SK-N-SH (cell line): ENCODE results near the gene HDLBP.

Experiments used
- CTCF ChIP-seq: fragments of 200-600 bp; sonication (generic); IDR thresholded peaks from 2 replicates; pipeline ENCODE4 v1.6.1; 2017; ENCODE audit warnings: antibody characterized with exemption, mild to moderate bottlenecking, moderate library complexity
- EP300 ChIP-seq, 2 experiments: IDR thresholded peaks; 2 replicates each; pipeline versions ENCODE4 v1.4.0 to v1.6.1; 2012; ENCODE audit warnings: borderline replicate concordance in 1 of 2, low read depth in 1 of 2, low read length in 1 of 2
- EZH2phosphoT487 ChIP-seq: fragments of 200-600 bp; sonication (generic); IDR thresholded peaks from 2 replicates; pipeline ENCODE4 v1.6.1; 2017; ENCODE audit warnings: low read depth, mixed run types, mild to moderate bottlenecking, antibody characterized with exemption, moderate library complexity, borderline replicate concordance
- POLR2AphosphoS5 ChIP-seq: IDR thresholded peaks from 2 replicates; pipeline ENCODE4 v1.6.1; 2012; ENCODE audit warnings: low read depth, low read length
- RCOR1 ChIP-seq: fragments of 150-350 bp; IDR thresholded peaks from 2 replicates; pipeline ENCODE4 v1.6.1; 2017; ENCODE audit warnings: antibody characterized with exemption, low read length
- REST ChIP-seq: IDR thresholded peaks from 2 replicates; pipeline ENCODE4 v1.6.1; 2012; ENCODE audit warnings: mild to moderate bottlenecking, low read depth, low read length, moderate library complexity
- SIN3A ChIP-seq: IDR thresholded peaks from 2 replicates; pipeline ENCODE4 v1.6.1; 2012; ENCODE audit warnings: low read depth, mild to moderate bottlenecking, low read length, moderate library complexity, borderline replicate concordance
- TEAD4 ChIP-seq: IDR thresholded peaks from 2 replicates; pipeline ENCODE4 v1.4.0; 2012; ENCODE audit warnings: mild to moderate bottlenecking, borderline replicate concordance; ENCODE audit not compliant: insufficient read depth

- TF ChIP-seq CTCF (no peak), RCOR1 (no peak), EZH2phosphoT487 (no peak), POLR2AphosphoS5 (no peak), REST (no peak), SIN3A (no peak), EP300 (IDR thresholded peaks at IDR 0.05; ENCODE audit: borderline replicate concordance in 1 of 2, low read depth in 1 of 2, low read length in 1 of 2) (no peak), TEAD4 (no peak)
Observed at GRCh38 chr2:241270531-241270930, 44.9 kb downstream of the HDLBP start.
